ENCODE results near the gene BATF. TPM values are rescaled to one million over a fixed set of nuclear protein-coding genes. Genes with fewer than 3 reads are reported as not detected.

Gene BATF
- polyA plus RNA-seq, 1 of the 3 experiments (the other 2 are of a cell fraction), result not detected

GRCh38 chr14:75562489-75562888 is 40.2 kb downstream of the BATF start:
- no peaks in the 10 kb centered on the region for H3K79me2 ChIP-seq (ENCODE audit: insufficient read depth)
- H3K4me2 ChIP-seq, result no peak overlapping the region
- no peak for DNase-seq
- no peak overlapping the region for H3K4me3 ChIP-seq (ENCODE audit: low read depth in 2 of 2, low read length in 1 of 2)
- H3K36me3 ChIP-seq (replicated peaks in 1 of 2; ENCODE audit: control insufficient read depth in 1 of 2, insufficient read depth in 2 of 2, low read length in 1 of 2), result no peaks in the 10 kb centered on the region
- no peak overlapping the region for H3K27ac ChIP-seq (ENCODE audit: low read depth in 2 of 2, low read length in 1 of 2)
- no peak overlapping the region for H3K9ac ChIP-seq
- 41% methylated on average over 4 of the region's 4 CpGs for WGBS (ENCODE audit: low lambda C conversion rate)
- POLR2A ChIA-PET, result no interaction called here
- H4K20me1 ChIP-seq (ENCODE audit: insufficient read depth), result no peaks in the 10 kb centered on the region
- H3K9me3 ChIP-seq, result no peaks in the 10 kb centered on the region
- H3K9me2 ChIP-seq, result no peaks in the 10 kb centered on the region
- peaks cover 12% of the 10 kb centered on the region; the same call in 1 of the 2 replicates for H3K27me3 ChIP-seq (ENCODE audit: insufficient read depth)
- CTCF ChIA-PET, result interaction anchor here (0.8 to 6.6 kb wide), 8 partner anchors 12 to 259 kb away, joined by 3 to 113 read pairs (median 14); partner anchors contain the start of gene FLVCR2
- H3F3A ChIP-seq (replicated peaks; ENCODE audit: insufficient read depth), result no peaks in the 10 kb centered on the region
- peaks cover 0 to 8% of the 10 kb centered on the region in 2 experiments; a peak in 1 of 4 replicates for H3K4me1 ChIP-seq (ENCODE audit: control insufficient read depth in 1 of 2, insufficient read depth in 2 of 2, low read depth in 1 of 2, low read length in 1 of 2)
- no peak overlapping the region for H2AFZ ChIP-seq (ENCODE audit: low read depth)
- no peak for TF ChIP-seq SMC3 (IDR thresholded peaks at IDR 0.05; ENCODE audit: low read depth, low read length)
- no peak for TF ChIP-seq JUND (IDR thresholded peaks at IDR 0.05)
- no peak for TF ChIP-seq MXI1 (IDR thresholded peaks at IDR 0.05; ENCODE audit: low read depth, low read length)

DNA sequence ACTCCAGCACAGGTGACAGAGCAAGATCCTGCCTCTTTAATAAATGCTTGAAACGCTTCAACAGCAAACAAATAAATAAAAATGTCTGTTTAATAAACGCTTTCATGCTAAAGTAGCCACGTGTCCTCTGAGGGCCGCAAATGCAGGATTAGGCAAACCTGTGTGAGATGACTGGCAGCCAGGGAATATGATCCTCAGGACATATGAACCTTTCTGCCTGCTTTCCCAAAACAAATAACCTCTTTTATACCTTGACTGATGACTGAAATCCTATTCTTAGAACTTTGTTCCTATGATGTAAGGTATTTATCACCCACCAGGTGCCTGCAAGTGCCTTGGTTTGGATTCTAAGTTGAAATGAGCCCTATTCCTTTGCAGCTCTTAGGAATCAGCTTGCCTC is 41.7 kb downstream of the BATF start:
- no peaks in the 10 kb centered on the region for H3F3A ChIP-seq (replicated peaks; ENCODE audit: insufficient read depth)
- no peaks in the 10 kb centered on the region for H3K79me2 ChIP-seq (ENCODE audit: insufficient read depth)
- no peaks in the 10 kb centered on the region for H4K20me1 ChIP-seq (ENCODE audit: insufficient read depth)
- ChIA-PET POLR2A (no interaction called here), CTCF (interaction anchor here (1.3 to 6.6 kb wide), 6 partner anchors 11 to 254 kb away, joined by 3 to 113 read pairs (median 30); partner anchors contain the start of gene FLVCR2)
- no peak for DNase-seq
- no peak overlapping the region for H3K9ac ChIP-seq
- peaks cover 19% of the 10 kb centered on the region; the same call in 1 of the 2 replicates for H3K27me3 ChIP-seq (ENCODE audit: insufficient read depth)
- H3K9me2 ChIP-seq, result no peaks in the 10 kb centered on the region
- no peak overlapping the region for H3K27ac ChIP-seq (ENCODE audit: low read depth in 2 of 2, low read length in 1 of 2)
- H2AFZ ChIP-seq (ENCODE audit: low read depth), result no peak overlapping the region
- H3K4me1 ChIP-seq (ENCODE audit: control insufficient read depth in 1 of 2, insufficient read depth in 2 of 2, low read depth in 1 of 2, low read length in 1 of 2), result peaks cover 0 to 8% of the 10 kb centered on the region in 2 experiments; a peak in 1 of 4 replicates
- no peak overlapping the region for H3K4me3 ChIP-seq (ENCODE audit: low read depth in 2 of 2, low read length in 1 of 2)
- no peak overlapping the region for H3K4me2 ChIP-seq
- H3K36me3 ChIP-seq (replicated peaks in 1 of 2; ENCODE audit: control insufficient read depth in 1 of 2, insufficient read depth in 2 of 2, low read length in 1 of 2), result no peaks in the 10 kb centered on the region
- H3K9me3 ChIP-seq, result no peaks in the 10 kb centered on the region
- 36% methylated on average over 4 of the region's 4 CpGs for WGBS (ENCODE audit: low lambda C conversion rate)
- TF ChIP-seq CTCF (IDR thresholded peaks at IDR 0.05) (no peak), NRF1 (IDR thresholded peaks at IDR 0.05; ENCODE audit: low read depth, low read length) (no peak), JUND (IDR thresholded peaks at IDR 0.05) (no peak), GABPA (IDR thresholded peaks at IDR 0.05; ENCODE audit: low read depth) (no peak), FOXM1 (IDR thresholded peaks at IDR 0.05; ENCODE audit: low read depth) (no peak), RCOR1 (IDR thresholded peaks at IDR 0.05; ENCODE audit: low read length) (no peak), NFIC (IDR thresholded peaks at IDR 0.05; ENCODE audit: borderline replicate concordance) (no peak), FOXJ3 (CRISPR knock-in tag; IDR thresholded peaks at IDR 0.05) (no peak), ELF1 (IDR thresholded peaks at IDR 0.05) (no peak), TEAD4 (IDR thresholded peaks at IDR 0.05; ENCODE audit: borderline replicate concordance, insufficient read depth) (no peak), SMC3 (IDR thresholded peaks at IDR 0.05; ENCODE audit: low read depth, low read length) (no peak), MXI1 (IDR thresholded peaks at IDR 0.05; ENCODE audit: low read depth, low read length) (no peak)
- TF ChIP-seq, protein P1, sequence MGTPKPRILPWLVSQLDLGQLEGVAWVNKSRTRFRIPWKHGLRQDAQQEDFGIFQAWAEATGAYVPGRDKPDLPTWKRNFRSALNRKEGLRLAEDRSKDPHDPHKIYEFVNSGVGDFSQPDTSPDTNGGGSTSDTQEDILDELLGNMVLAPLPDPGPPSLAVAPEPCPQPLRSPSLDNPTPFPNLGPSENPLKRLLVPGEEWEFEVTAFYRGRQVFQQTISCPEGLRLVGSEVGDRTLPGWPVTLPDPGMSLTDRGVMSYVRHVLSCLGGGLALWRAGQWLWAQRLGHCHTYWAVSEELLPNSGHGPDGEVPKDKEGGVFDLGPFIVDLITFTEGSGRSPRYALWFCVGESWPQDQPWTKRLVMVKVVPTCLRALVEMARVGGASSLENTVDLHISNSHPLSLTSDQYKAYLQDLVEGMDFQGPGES (IDR thresholded peaks at IDR 0.05; ENCODE audit: low read depth, low read length), result no peak
